ENCODE results near the gene PTX3. TPM values are rescaled to one million over a fixed set of nuclear protein-coding genes. Genes with fewer than 3 reads are reported as not detected.

The PTX3 gene
- total and polyA plus RNA-seq, 10 of the 15 experiments (the other 5 are each of a cell fraction or from before 2014, with no cell fraction given): 0.03 to 0.11 (median 0.06) TPM; not detected in 7

- TF ChIP-seq ZNF24 (IDR thresholded peaks at IDR 0.05) (no peak), SRF (IDR thresholded peaks at IDR 0.05; ENCODE audit: low read depth in 2 of 2, low read length in 2 of 2) (no peak), ZSCAN29 (IDR thresholded peaks at IDR 0.05) (no peak), ASH2L (IDR thresholded peaks at IDR 0.05; ENCODE audit: borderline replicate concordance, low read depth) (no peak), ZBTB4 (CRISPR knock-in tag; IDR thresholded peaks at IDR 0.05) (no peak)
Measured at GRCh38 chr3:157412323-157412855, 24.3 kb upstream of the PTX3 start (continued).

- no peaks in the 10 kb centered on the region for H3K36me3 ChIP-seq (ENCODE audit: control insufficient read depth in 2 of 2, insufficient read depth in 2 of 2, low read length in 1 of 2)
- FAIRE-seq (no peak), DNase-seq (ENCODE audit: low read depth, low spot score) (no peak), ATAC-seq (no peak)
- no peaks in the 10 kb centered on the region for H3K27me3 ChIP-seq (replicated peaks in 1 of 2; ENCODE audit: control insufficient read depth in 2 of 2, insufficient read depth in 2 of 2, low read length in 1 of 2)
- no peaks in the 10 kb centered on the region for H3K9me3 ChIP-seq (replicated peaks; ENCODE audit: control insufficient read depth, insufficient read depth, low read length)
- H3K9ac ChIP-seq (ENCODE audit: control insufficient read depth, insufficient read depth, low read length): no peak overlapping the region
- TF ChIP-seq RBBP5 (conservative IDR thresholded peaks at IDR 0.05): no peak
- no peak for TF ChIP-seq ELK1 (IDR thresholded peaks at IDR 0.05; ENCODE audit: low read depth, low read length)
- no peak for TF ChIP-seq E2F4 (IDR thresholded peaks at IDR 0.05; ENCODE audit: low read depth, low read length)
- no peak for TF ChIP-seq E2F8 (IDR thresholded peaks at IDR 0.05; ENCODE audit: low read depth, partially characterized antibody)
- TF ChIP-seq NFXL1 (IDR thresholded peaks at IDR 0.05; ENCODE audit: borderline replicate concordance): no peak
- TF ChIP-seq ZNF622 (IDR thresholded peaks at IDR 0.05): no peak
- no TSS peak for BruUV-seq (replicated peaks)
- ChIA-PET POLR2A (no interaction called here), RAD21 (ENCODE audit: unreplicated experiment) (no interaction called here), CTCF (no interaction called here), SMC1A (ENCODE audit: uncharacterized antibody, unreplicated experiment) (no interaction called here)
- intact Hi-C loops (cut with micrococcal nuclease; ENCODE audit: unreplicated experiment): no loop called here
- H3K79me2 ChIP-seq (ENCODE audit: control insufficient read depth, insufficient read depth, low read length): no peaks in the 10 kb centered on the region
- no peak overlapping the region for H3K4me3 ChIP-seq
- in situ Hi-C loops (cut with MboI): no loop called here
- no peak overlapping the region for H3K4me2 ChIP-seq (ENCODE audit: control insufficient read depth, insufficient read depth)
- no peak overlapping the region for H3K27ac ChIP-seq (ENCODE audit: control insufficient read depth, insufficient read depth)
- H4K20me1 ChIP-seq (ENCODE audit: control insufficient read depth, insufficient read depth): no peaks in the 10 kb centered on the region
- no peaks in the 10 kb centered on the region for H3K4me1 ChIP-seq (ENCODE audit: control insufficient read depth, insufficient read depth, low read length)
- no peak overlapping the region for H2AFZ ChIP-seq (ENCODE audit: control insufficient read depth, low read depth, low read length)
Measured at GRCh38 chr3:157414861-157415260, 21.8 kb upstream of the PTX3 start.
